SU-DHL-6 (cell line): ENCODE measurements around the gene OR10A6.

Experiments
- H2AFZ ChIP-seq: fragments of 200-600 bp; sonication (generic); 2 replicates; pipeline ENCODE4 v1.6.1; 2014; ENCODE audit warnings: low read depth, mild to moderate bottlenecking, moderate library complexity, mixed read lengths, antibody characterized with exemption, low read length; ENCODE audit not compliant: severe bottlenecking
- H3F3A ChIP-seq: fragments of 200-600 bp; shearing (Covaris generic); 2 replicates; pipeline ENCODE4 v1.6.0; 2016; ENCODE audit warnings: antibody characterized with exemption, mild to moderate bottlenecking; ENCODE audit not compliant: insufficient read depth
- H3K27ac ChIP-seq: fragments of 200-600 bp; sonication (generic); 2 replicates; pipeline ENCODE4 v1.5.1; 2016; ENCODE audit warnings: low read depth, mild to moderate bottlenecking, low read length, moderate library complexity, mixed read lengths
- H3K27me3 ChIP-seq: fragments of 200-600 bp; sonication (generic), shearing (Covaris generic); 2 replicates; pipeline ENCODE4 v1.6.0; 2014; ENCODE audit warnings: mild to moderate bottlenecking, low read length
- H3K36me3 ChIP-seq: fragments of 200-600 bp; sonication (generic); 2 replicates; pipeline ENCODE4 v1.6.1; 2014; ENCODE audit warnings: mild to moderate bottlenecking, low read length, mixed read lengths
- H3K4me2 ChIP-seq: fragments of 300-600, 200-600 bp; shearing (Covaris generic), sonication (generic); 2 replicates; pipeline ENCODE4 v1.6.0; 2014; ENCODE audit warnings: low read length, low read depth, mild to moderate bottlenecking; ENCODE audit not compliant: poor library complexity, severe bottlenecking
- H3K4me3 ChIP-seq: fragments of 200-600 bp; sonication (generic); 2 replicates; pipeline ENCODE4 v1.5.1; 2014; ENCODE audit warnings: antibody characterized with exemption, low read length, mild to moderate bottlenecking, mixed read lengths; ENCODE audit not compliant: insufficient read depth, poor library complexity, severe bottlenecking
- H3K79me2 ChIP-seq: fragments of 200-600 bp; sonication (generic); 2 replicates; pipeline ENCODE4 v1.6.1; 2014; ENCODE audit warnings: mild to moderate bottlenecking, low read length, moderate library complexity; ENCODE audit not compliant: insufficient read depth
- H3K9ac ChIP-seq: fragments of 200-600 bp; sonication (generic); 2 replicates; pipeline ENCODE4 v1.7.0; 2014; ENCODE audit warnings: mild to moderate bottlenecking, low read length
- H3K9me2 ChIP-seq: fragments of 200-600 bp; sonication (generic); replicated peaks from 2 replicates; pipeline ENCODE4 v1.6.1; 2014; ENCODE audit warnings: low read length; ENCODE audit not compliant: insufficient read depth
- H3K9me3 ChIP-seq: fragments of 200-600 bp; sonication (generic); 2 replicates; pipeline ENCODE4 v1.6.1; 2014; ENCODE audit warnings: low read length, mixed read lengths; ENCODE audit not compliant: insufficient read depth
- H4K20me1 ChIP-seq: fragments of 200-600 bp; sonication (generic); 2 replicates; pipeline ENCODE4 v1.6.1; 2014; ENCODE audit warnings: low read depth, mild to moderate bottlenecking, antibody characterized with exemption, low read length, moderate library complexity, mixed read lengths
- CTCF ChIP-seq: fragments of 200-600 bp; sonication (generic); IDR thresholded peaks from one replicate; pipeline ENCODE4 v1.5.1; 2017; ENCODE audit warnings: antibody characterized with exemption, mild to moderate bottlenecking, low read length, moderate library complexity; ENCODE audit not compliant: insufficient read depth, poor library complexity, severe bottlenecking
- EZH2phosphoT487 ChIP-seq: fragments of 200-600 bp; sonication (generic), shearing (Covaris generic); conservative IDR thresholded peaks from 2 replicates; pipeline ENCODE4 v1.6.1; 2018; ENCODE audit warnings: mild to moderate bottlenecking, antibody characterized with exemption, low read length, moderate library complexity, mixed read lengths

Gene OR10A6

GRCh38 chr11:7973011-7973410, 41.9 kb upstream of the OR10A6 start:
- Histone ChIP-seq H3K79me2 (no peaks in the 10 kb centered on the region), H3K27me3 (no peaks in the 10 kb centered on the region), H4K20me1 (no peaks in the 10 kb centered on the region), H3K4me3 (no peak overlapping the region), H3K9me3 (no peaks in the 10 kb centered on the region), H3K9me2 (no peaks in the 10 kb centered on the region), H3K36me3 (no peaks in the 10 kb centered on the region), H2AFZ (no peak overlapping the region), H3F3A (no peaks in the 10 kb centered on the region), H3K4me2 (no peak overlapping the region), H3K27ac (no peak overlapping the region), H3K9ac (no peak overlapping the region)
- TF ChIP-seq EZH2phosphoT487 (no peak), CTCF (no peak)

- Histone ChIP-seq H3K4me3 (no peak overlapping the region), H3K27ac (no peak overlapping the region), H4K20me1 (no peaks in the 10 kb centered on the region), H3K9ac (no peak overlapping the region), H3K79me2 (no peaks in the 10 kb centered on the region), H2AFZ (no peak overlapping the region), H3K27me3 (no peaks in the 10 kb centered on the region), H3K4me2 (no peak overlapping the region), H3K36me3 (no peaks in the 10 kb centered on the region), H3F3A (no peaks in the 10 kb centered on the region), H3K9me3 (no peaks in the 10 kb centered on the region), H3K9me2 (no peaks in the 10 kb centered on the region)
- no peak for TF ChIP-seq EZH2phosphoT487
- TF ChIP-seq CTCF: no peak
Observed at GRCh38 chr11:7971846-7972245, 40.8 kb upstream of the OR10A6 start.

GRCh38 chr11:7969756-7970646, 38.9 kb upstream of the OR10A6 start:
- H3K4me3 ChIP-seq: no peak overlapping the region
- no peak overlapping the region for H3K4me2 ChIP-seq
- H3K36me3 ChIP-seq: no peaks in the 10 kb centered on the region
- H2AFZ ChIP-seq: no peak overlapping the region
- H3F3A ChIP-seq: no peaks in the 10 kb centered on the region
- TF ChIP-seq EZH2phosphoT487: no peak
- no peak for TF ChIP-seq CTCF
- H3K9ac ChIP-seq: no peak overlapping the region
- no peaks in the 10 kb centered on the region for H4K20me1 ChIP-seq
- H3K27ac ChIP-seq: no peak overlapping the region
- H3K9me2 ChIP-seq: no peaks in the 10 kb centered on the region
- no peaks in the 10 kb centered on the region for H3K79me2 ChIP-seq
- no peaks in the 10 kb centered on the region for H3K27me3 ChIP-seq
- no peaks in the 10 kb centered on the region for H3K9me3 ChIP-seq
